Daoy (cell line): ENCODE results near the gene NFAM1. TPM values are rescaled to one million over a fixed set of nuclear protein-coding genes. Genes with fewer than 3 reads are reported as not detected.
A peak's percentile ranks its signal among the peaks of the same experiment; 100 is the strongest.

Source experiments
- DNase-seq: peaks from one replicate; pipeline ENCODE4 v3.0.0-alpha.2; 2015; ENCODE audit warnings: low read depth
- total RNA-seq: library from RNA; depleted of rRNA; stranded (reverse); fragments of >200 nt; shearing (Covaris generic); gene quantifications from 2 replicates; pipeline ENCODE4 v1.2.3, GENCODE V29; 2014

NFAM1 gene
- total RNA-seq, 1 experiment from 2014 or later = 0.17 TPM

- no peak for DNase-seq
These were observed 15.5 kb downstream of the NFAM1 start for GRCh38 chr22:42416671-42417230.

- no peak for DNase-seq
These were observed 17.5 kb downstream of the NFAM1 start for GRCh38 chr22:42414565-42415303.

GRCh38 chr22:42414021-42414420, 18.2 kb downstream of the NFAM1 start:
- DNase-seq = no peak

GRCh38 chr22:42412744-42413333, 19.4 kb downstream of the NFAM1 start:
- DNase-seq = no peak

GRCh38 chr22:42410708-42411107, 21.5 kb downstream of the NFAM1 start:
- DNase-seq = no peak

- DNase-seq = no peak
These were observed 23.2 kb downstream of the NFAM1 start for GRCh38 chr22:42408810-42409529.

- DNase-seq = no peak
These were observed 23.9 kb downstream of the NFAM1 start for GRCh38 chr22:42408276-42408675.

- DNase-seq = no peak
These were observed 27.9 kb downstream of the NFAM1 start for GRCh38 chr22:42404266-42404665.

GRCh38 chr22:42401535-42402334, 30.5 kb downstream of the NFAM1 start:
- DNase-seq = peak; percentile 48

- DNase-seq = no peak
These were observed 31.2 kb downstream of the NFAM1 start for GRCh38 chr22:42400811-42401534.

- DNase-seq = peak; percentile 50
These were observed 32.6 kb downstream of the NFAM1 start for GRCh38 chr22:42399315-42400271.

- DNase-seq = no peak
These were observed 34.6 kb downstream of the NFAM1 start for GRCh38 chr22:42397332-42398249.

- DNase-seq = peak; percentile 30
These were observed 35.4 kb downstream of the NFAM1 start for GRCh38 chr22:42396621-42397331.

- no peak for DNase-seq
These were observed 43.1 kb downstream of the NFAM1 start for GRCh38 chr22:42389143-42389542.

- peak; percentile 41 for DNase-seq
These were observed 43.9 kb downstream of the NFAM1 start for GRCh38 chr22:42388130-42388797.

GRCh38 chr22:42387631-42388030, 44.6 kb downstream of the NFAM1 start:
- no peak for DNase-seq

- DNase-seq = no peak
These were observed 46.5 kb downstream of the NFAM1 start for GRCh38 chr22:42385696-42386095.

- no peak for DNase-seq
These were observed 47.7 kb downstream of the NFAM1 start for GRCh38 chr22:42384506-42384905.
